Measurements from ENCODE around the gene SLC37A4.
"Not testable (repeated sequence)": the region's sequence is repeated elsewhere in the genome, so short reads cannot be mapped to it uniquely, and the experiment has no call there.

Gene SLC37A4

GRCh38 chr11:119017377-119017776 lies 13.3 kb downstream of the SLC37A4 start:
- DNase-seq (ENCODE audit: low spot score), result not testable (repeated sequence)

- DNase-seq (ENCODE audit: low spot score), result no peak
Measured at GRCh38 chr11:119016216-119017009, 14.3 kb downstream of the SLC37A4 start.

- DNase-seq (ENCODE audit: low spot score), result no peak
Measured at GRCh38 chr11:119015054-119015611, 15.5 kb downstream of the SLC37A4 start.

GRCh38 chr11:119014209-119014924 lies 16.3 kb downstream of the SLC37A4 start:
- DNase-seq (ENCODE audit: low spot score), result no peak

- DNase-seq (ENCODE audit: low spot score), result no peak
Measured at GRCh38 chr11:119012629-119013170, 18.0 kb downstream of the SLC37A4 start.

GRCh38 chr11:119011476-119012053 lies 19.1 kb downstream of the SLC37A4 start:
- DNase-seq (ENCODE audit: low spot score), result no peak

GRCh38 chr11:119006656-119007055 lies 24.0 kb downstream of the SLC37A4 start:
- DNase-seq (ENCODE audit: low spot score), result no peak

- no peak for DNase-seq (ENCODE audit: low spot score)
Measured at GRCh38 chr11:119000906-119001305, 29.8 kb downstream of the SLC37A4 start.

GRCh38 chr11:118998822-118999221 lies 31.9 kb downstream of the SLC37A4 start:
- DNase-seq (ENCODE audit: low spot score), result no peak

GRCh38 chr11:118998388-118998717 lies 32.3 kb downstream of the SLC37A4 start:
- DNase-seq (ENCODE audit: low spot score), result no peak

GRCh38 chr11:118997627-118998387 lies 32.9 kb downstream of the SLC37A4 start, which contains the start of gene CENATAC:
Gene CENATAC, plus strand, starts transcription at chr11:118998138. Its CDS starts 60 bp downstream, at chr11:118998198.
- peak; percentile 97 for DNase-seq (ENCODE audit: low spot score)

GRCh38 chr11:118996926-118997626 lies 33.6 kb downstream of the SLC37A4 start:
- no peak for DNase-seq (ENCODE audit: low spot score)

GRCh38 chr11:118991486-118992038 lies 39.1 kb downstream of the SLC37A4 start:
- DNase-seq (ENCODE audit: low spot score), result not testable (repeated sequence)

GRCh38 chr11:118988280-118988679 lies 42.4 kb downstream of the SLC37A4 start:
- no peak for DNase-seq (ENCODE audit: low spot score)

GRCh38 chr11:118984825-118985224 lies 45.9 kb downstream of the SLC37A4 start:
- no peak for DNase-seq (ENCODE audit: low spot score)

- DNase-seq (ENCODE audit: low spot score), result not testable (repeated sequence)
Measured at GRCh38 chr11:118984337-118984736, 46.3 kb downstream of the SLC37A4 start.

- no peak for DNase-seq (ENCODE audit: low spot score)
Measured at GRCh38 chr11:118980191-118980881, 50.3 kb downstream of the SLC37A4 start.

GRCh38 chr11:118979434-118979833 lies 51.2 kb downstream of the SLC37A4 start:
- DNase-seq (ENCODE audit: low spot score), result no peak

GRCh38 chr11:118975771-118976709 lies 54.6 kb downstream of the SLC37A4 start:
- DNase-seq (ENCODE audit: low spot score), result no peak

All from HuH-7.5 (cell line).